Measurements from ENCODE around the gene CADM1. TPM values are rescaled to one million over a fixed set of nuclear protein-coding genes. Genes with fewer than 3 reads are reported as not detected.

The CADM1 gene
- polyA plus RNA-seq, 2 donors, result 1.9 to 3.8 TPM

- H3K36me3 ChIP-seq (ENCODE audit: control insufficient read depth in 2 of 2, insufficient read depth in 2 of 2, low read length in 1 of 2), result no peaks in the 10 kb centered on the region
- H3K4me1 ChIP-seq (ENCODE audit: control insufficient read depth in 2 of 2, insufficient read depth in 2 of 2, low read length in 1 of 2), result no peaks in the 10 kb centered on the region
- no peak overlapping the region for H3K27ac ChIP-seq (ENCODE audit: low read depth in 2 of 2, low read length in 1 of 2)
- no peaks in the 10 kb centered on the region for H3K27me3 ChIP-seq (ENCODE audit: control insufficient read depth in 1 of 2, insufficient read depth in 2 of 2, low read length in 2 of 2)
- no peak overlapping the region for H3K4me3 ChIP-seq (ENCODE audit: low read depth in 1 of 2, low read length in 2 of 2)
- H3K9me3 ChIP-seq (ENCODE audit: control insufficient read depth in 2 of 2, insufficient read depth in 1 of 2, low read depth in 1 of 2, low read length in 1 of 2), result no peaks in the 10 kb centered on the region
Measured at GRCh38 chr11:115456019-115456418, 48.2 kb downstream of the CADM1 start.

DNA sequence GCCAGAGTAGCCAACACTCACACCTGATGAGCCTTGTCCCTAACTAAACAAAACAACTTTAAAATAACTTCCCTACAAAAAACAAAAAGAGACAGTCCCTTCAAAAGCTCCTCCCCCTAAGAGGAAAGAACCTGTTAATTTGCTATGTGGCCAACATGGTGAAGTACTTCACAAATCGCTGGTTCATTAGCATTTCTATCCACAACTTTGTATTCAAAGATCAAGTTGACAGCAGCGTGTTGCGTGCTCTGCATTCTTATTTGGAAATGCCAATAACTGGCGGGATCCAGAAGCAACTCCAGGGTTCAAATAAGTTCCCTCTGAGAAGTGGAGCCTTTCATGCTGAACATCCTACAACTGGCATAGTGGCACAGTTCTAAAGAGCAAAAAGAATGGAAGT lies 48.6 kb downstream of the CADM1 start:
- no peaks in the 10 kb centered on the region for H3K9me3 ChIP-seq (ENCODE audit: control insufficient read depth in 2 of 2, insufficient read depth in 1 of 2, low read depth in 1 of 2, low read length in 1 of 2)
- 93 to 95% methylated on average over 4 of the region's 4 CpGs for WGBS, 2 donors
- H3K4me1 ChIP-seq (ENCODE audit: control insufficient read depth in 2 of 2, insufficient read depth in 2 of 2, low read length in 1 of 2), result no peaks in the 10 kb centered on the region
- H3K27ac ChIP-seq (ENCODE audit: low read depth in 2 of 2, low read length in 1 of 2), result no peak overlapping the region
- H3K36me3 ChIP-seq (ENCODE audit: control insufficient read depth in 2 of 2, insufficient read depth in 2 of 2, low read length in 1 of 2), result no peaks in the 10 kb centered on the region
- H3K4me3 ChIP-seq (ENCODE audit: low read depth in 1 of 2, low read length in 2 of 2), result no peak overlapping the region
- no peaks in the 10 kb centered on the region for H3K27me3 ChIP-seq (ENCODE audit: control insufficient read depth in 1 of 2, insufficient read depth in 2 of 2, low read length in 2 of 2)

DNA sequence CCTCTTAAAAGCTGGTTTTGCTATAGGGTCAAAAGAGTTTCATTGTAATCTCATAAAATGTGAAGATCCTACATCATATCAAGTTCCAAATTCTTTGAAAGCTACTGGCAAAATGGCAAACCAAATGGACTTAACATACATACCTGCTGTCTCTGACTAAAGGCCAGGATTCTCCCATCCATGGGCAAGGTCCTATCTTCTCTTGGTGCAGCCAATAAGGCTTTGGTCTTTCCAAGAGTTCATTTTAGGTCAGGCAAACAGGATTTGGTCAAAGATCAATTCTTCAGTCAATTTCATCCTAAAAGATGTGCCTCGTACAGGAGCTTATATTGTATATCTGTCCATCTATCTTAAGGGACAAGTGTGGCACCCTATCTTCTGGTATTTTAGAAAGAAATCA lies 49.7 kb downstream of the CADM1 start:
- no peak overlapping the region for H3K4me3 ChIP-seq (ENCODE audit: low read depth in 1 of 2, low read length in 2 of 2)
- no peaks in the 10 kb centered on the region for H3K36me3 ChIP-seq (ENCODE audit: control insufficient read depth in 2 of 2, insufficient read depth in 2 of 2, low read length in 1 of 2)
- H3K9me3 ChIP-seq (ENCODE audit: control insufficient read depth in 2 of 2, insufficient read depth in 1 of 2, low read depth in 1 of 2, low read length in 1 of 2), result no peaks in the 10 kb centered on the region
- no peaks in the 10 kb centered on the region for H3K27me3 ChIP-seq (ENCODE audit: control insufficient read depth in 1 of 2, insufficient read depth in 2 of 2, low read length in 2 of 2)
- 78 to 95% methylated on average over 1 of the region's 1 CpG for WGBS, 2 donors
- H3K27ac ChIP-seq (ENCODE audit: low read depth in 2 of 2, low read length in 1 of 2), result no peak overlapping the region
- no peaks in the 10 kb centered on the region for H3K4me1 ChIP-seq (ENCODE audit: control insufficient read depth in 2 of 2, insufficient read depth in 2 of 2, low read length in 1 of 2)

GRCh38 chr11:115453693-115454490 lies 50.3 kb downstream of the CADM1 start:
- Histone ChIP-seq H3K9me3 (ENCODE audit: control insufficient read depth in 2 of 2, insufficient read depth in 1 of 2, low read depth in 1 of 2, low read length in 1 of 2) (no peaks in the 10 kb centered on the region), H3K4me3 (ENCODE audit: low read depth in 1 of 2, low read length in 2 of 2) (no peak overlapping the region), H3K27ac (ENCODE audit: low read depth in 2 of 2, low read length in 1 of 2) (no peak overlapping the region), H3K36me3 (ENCODE audit: control insufficient read depth in 2 of 2, insufficient read depth in 2 of 2, low read length in 1 of 2) (no peaks in the 10 kb centered on the region), H3K4me1 (ENCODE audit: control insufficient read depth in 2 of 2, insufficient read depth in 2 of 2, low read length in 1 of 2) (no peaks in the 10 kb centered on the region), H3K27me3 (ENCODE audit: control insufficient read depth in 1 of 2, insufficient read depth in 2 of 2, low read length in 2 of 2) (no peaks in the 10 kb centered on the region)
- 88 to 93% methylated on average over 1 of the region's 1 CpG for WGBS, 2 donors

- Histone ChIP-seq H3K4me1 (ENCODE audit: control insufficient read depth in 2 of 2, insufficient read depth in 2 of 2, low read length in 1 of 2) (no peaks in the 10 kb centered on the region), H3K4me3 (ENCODE audit: low read depth in 1 of 2, low read length in 2 of 2) (no peak overlapping the region), H3K27ac (ENCODE audit: low read depth in 2 of 2, low read length in 1 of 2) (no peak overlapping the region), H3K36me3 (ENCODE audit: control insufficient read depth in 2 of 2, insufficient read depth in 2 of 2, low read length in 1 of 2) (no peaks in the 10 kb centered on the region), H3K27me3 (ENCODE audit: control insufficient read depth in 1 of 2, insufficient read depth in 2 of 2, low read length in 2 of 2) (no peaks in the 10 kb centered on the region), H3K9me3 (ENCODE audit: control insufficient read depth in 2 of 2, insufficient read depth in 1 of 2, low read depth in 1 of 2, low read length in 1 of 2) (peaks cover 2 to 4% of the 10 kb centered on the region in 2 donors)
- WGBS, 2 donors, result 24 to 38% methylated on average over 3 of the region's 3 CpGs
Measured at GRCh38 chr11:115452241-115452640, 52.0 kb downstream of the CADM1 start.

- H3K9me3 ChIP-seq (ENCODE audit: control insufficient read depth in 2 of 2, insufficient read depth in 1 of 2, low read depth in 1 of 2, low read length in 1 of 2), result peaks cover 2 to 4% of the 10 kb centered on the region in 2 donors
- no peaks in the 10 kb centered on the region for H3K27me3 ChIP-seq (ENCODE audit: control insufficient read depth in 1 of 2, insufficient read depth in 2 of 2, low read length in 2 of 2)
- H3K27ac ChIP-seq (ENCODE audit: low read depth in 2 of 2, low read length in 1 of 2), result no peak overlapping the region
- WGBS, 2 donors, result 72 to 74% methylated on average over 4 of the region's 4 CpGs
- no peaks in the 10 kb centered on the region for H3K36me3 ChIP-seq (ENCODE audit: control insufficient read depth in 2 of 2, insufficient read depth in 2 of 2, low read length in 1 of 2)
- H3K4me3 ChIP-seq (ENCODE audit: low read depth in 1 of 2, low read length in 2 of 2), result no peak overlapping the region
- no peaks in the 10 kb centered on the region for H3K4me1 ChIP-seq (ENCODE audit: control insufficient read depth in 2 of 2, insufficient read depth in 2 of 2, low read length in 1 of 2)
Measured at GRCh38 chr11:115450519-115450918, 53.7 kb downstream of the CADM1 start.

GRCh38 chr11:115447273-115447864 lies 56.8 kb downstream of the CADM1 start:
- Histone ChIP-seq H3K4me1 (ENCODE audit: control insufficient read depth in 2 of 2, insufficient read depth in 2 of 2, low read length in 1 of 2) (no peaks in the 10 kb centered on the region), H3K27me3 (ENCODE audit: control insufficient read depth in 1 of 2, insufficient read depth in 2 of 2, low read length in 2 of 2) (no peaks in the 10 kb centered on the region), H3K9me3 (ENCODE audit: control insufficient read depth in 2 of 2, insufficient read depth in 1 of 2, low read depth in 1 of 2, low read length in 1 of 2) (peaks cover 2 to 4% of the 10 kb centered on the region in 2 donors), H3K27ac (ENCODE audit: low read depth in 2 of 2, low read length in 1 of 2) (no peak overlapping the region), H3K36me3 (ENCODE audit: control insufficient read depth in 2 of 2, insufficient read depth in 2 of 2, low read length in 1 of 2) (no peaks in the 10 kb centered on the region), H3K4me3 (ENCODE audit: low read depth in 1 of 2, low read length in 2 of 2) (no peak overlapping the region)
- WGBS, 2 donors, result 86 to 89% methylated on average over 2 of the region's 2 CpGs

DNA sequence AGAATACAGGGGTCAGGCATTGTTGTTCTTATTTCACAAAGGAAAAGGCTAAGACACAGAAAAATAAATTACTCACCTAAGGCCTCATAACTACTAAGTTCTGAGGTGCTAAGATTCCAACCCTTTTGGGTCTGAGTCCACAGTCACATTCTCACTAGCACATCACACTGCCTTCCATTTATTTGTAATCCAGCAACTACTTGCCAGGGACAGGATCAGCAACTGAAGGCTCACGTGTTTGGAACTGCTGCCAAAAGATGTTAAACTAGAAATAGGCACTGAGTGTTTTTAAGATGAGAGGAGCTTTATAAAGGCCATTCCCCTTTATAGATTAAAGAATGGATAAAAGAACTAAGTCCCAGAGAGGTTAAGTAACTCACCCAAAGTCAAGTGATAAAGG lies 58.0 kb downstream of the CADM1 start:
- H3K4me3 ChIP-seq (ENCODE audit: low read depth in 1 of 2, low read length in 2 of 2), result no peak overlapping the region
- H3K9me3 ChIP-seq (ENCODE audit: control insufficient read depth in 2 of 2, insufficient read depth in 1 of 2, low read depth in 1 of 2, low read length in 1 of 2), result peaks cover 2 to 4% of the 10 kb centered on the region in 2 donors
- no peaks in the 10 kb centered on the region for H3K27me3 ChIP-seq (ENCODE audit: control insufficient read depth in 1 of 2, insufficient read depth in 2 of 2, low read length in 2 of 2)
- no peaks in the 10 kb centered on the region for H3K36me3 ChIP-seq (ENCODE audit: control insufficient read depth in 2 of 2, insufficient read depth in 2 of 2, low read length in 1 of 2)
- 50 to 57% methylated on average over 1 of the region's 1 CpG for WGBS, 2 donors
- no peak overlapping the region for H3K27ac ChIP-seq (ENCODE audit: low read depth in 2 of 2, low read length in 1 of 2)
- no peaks in the 10 kb centered on the region for H3K4me1 ChIP-seq (ENCODE audit: control insufficient read depth in 2 of 2, insufficient read depth in 2 of 2, low read length in 1 of 2)

GRCh38 chr11:115444542-115444941 lies 59.7 kb downstream of the CADM1 start:
- peaks cover 2 to 4% of the 10 kb centered on the region in 2 donors for H3K9me3 ChIP-seq (ENCODE audit: control insufficient read depth in 2 of 2, insufficient read depth in 1 of 2, low read depth in 1 of 2, low read length in 1 of 2)
- no peaks in the 10 kb centered on the region for H3K27me3 ChIP-seq (ENCODE audit: control insufficient read depth in 1 of 2, insufficient read depth in 2 of 2, low read length in 2 of 2)
- H3K4me1 ChIP-seq (ENCODE audit: control insufficient read depth in 2 of 2, insufficient read depth in 2 of 2, low read length in 1 of 2), result no peaks in the 10 kb centered on the region
- 75 to 77% methylated on average over 5 of the region's 5 CpGs for whole genome bisulfite sequencing, 2 donors
- no peak overlapping the region for H3K27ac ChIP-seq (ENCODE audit: low read depth in 2 of 2, low read length in 1 of 2)
- H3K36me3 ChIP-seq (ENCODE audit: control insufficient read depth in 2 of 2, insufficient read depth in 2 of 2, low read length in 1 of 2), result no peaks in the 10 kb centered on the region
- no peak overlapping the region for H3K4me3 ChIP-seq (ENCODE audit: low read depth in 1 of 2, low read length in 2 of 2)
